Frontal cortex (tissue), 4 donors: ENCODE results near the gene RAB40C. TPM values are rescaled to one million over a fixed set of nuclear protein-coding genes. Genes with fewer than 3 reads are reported as not detected.

Source experiments
- DNase-seq, 2 donors: peaks; one replicate each; pipeline ENCODE4 v3.0.0; 2012; ENCODE audit warnings: low spot score in 2 of 2
- FAIRE-seq: peaks from 2 replicates; lab custom pipeline; 2012; peaks lifted over from hg19 to GRCh38; lab: Jason Lieb, UNC
- total RNA-seq: library from RNA; depleted of rRNA; stranded (reverse); fragments of >200 nt; gene quantifications from one replicate; pipeline ENCODE4 v1.2.3, GENCODE V29; 2014
- donor health status: control.
- donor health status: control.
- donor health status: control.

RAB40C gene
- total RNA-seq, 1 donor from 2014 or later, result 25.3 TPM

GRCh38 chr16:658679-659571, 69.1 kb downstream of the RAB40C start:
- FAIRE-seq (no peak), DNase-seq (no peak)

DNA sequence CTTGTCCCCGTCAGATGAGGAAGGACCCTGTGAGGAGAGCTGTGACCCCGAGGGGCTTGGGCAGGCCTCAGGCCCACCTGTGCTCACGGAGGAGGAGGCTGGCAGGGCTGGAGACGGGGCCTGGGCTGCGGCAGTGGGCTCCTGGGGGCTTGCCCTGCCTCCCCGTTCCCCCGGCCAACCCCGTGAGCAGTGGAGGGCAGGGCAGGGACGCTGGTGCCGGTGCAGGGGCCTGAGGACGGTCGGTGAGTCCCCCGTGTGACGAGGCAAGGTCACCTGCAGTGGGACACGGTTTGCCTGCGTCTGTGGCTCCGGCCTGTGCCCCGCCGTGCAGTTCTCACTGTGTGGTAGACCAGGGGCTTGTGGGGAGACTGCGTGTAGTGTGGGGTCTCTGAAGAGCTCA, 69.8 kb downstream of the RAB40C start:
- FAIRE-seq (no peak), DNase-seq (no peak)

DNA sequence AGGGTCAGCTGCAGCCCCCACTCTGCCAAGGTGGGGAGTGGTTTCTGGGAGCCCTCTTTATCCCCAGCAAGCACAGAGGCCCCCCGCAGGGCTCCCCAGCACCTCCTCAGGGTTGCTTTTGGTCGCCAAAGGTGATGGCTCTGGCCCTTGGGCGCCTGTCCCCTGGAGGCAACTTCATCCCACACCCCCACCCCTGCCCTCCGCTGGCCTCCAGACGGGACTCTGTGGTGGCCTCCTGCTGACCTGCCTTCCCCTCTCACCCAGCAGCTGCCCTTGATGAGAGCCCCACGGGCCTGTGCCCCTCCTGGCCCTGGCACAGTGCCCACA, 70.2 kb downstream of the RAB40C start:
- FAIRE-seq (no peak), DNase-seq (no peak)

DNA sequence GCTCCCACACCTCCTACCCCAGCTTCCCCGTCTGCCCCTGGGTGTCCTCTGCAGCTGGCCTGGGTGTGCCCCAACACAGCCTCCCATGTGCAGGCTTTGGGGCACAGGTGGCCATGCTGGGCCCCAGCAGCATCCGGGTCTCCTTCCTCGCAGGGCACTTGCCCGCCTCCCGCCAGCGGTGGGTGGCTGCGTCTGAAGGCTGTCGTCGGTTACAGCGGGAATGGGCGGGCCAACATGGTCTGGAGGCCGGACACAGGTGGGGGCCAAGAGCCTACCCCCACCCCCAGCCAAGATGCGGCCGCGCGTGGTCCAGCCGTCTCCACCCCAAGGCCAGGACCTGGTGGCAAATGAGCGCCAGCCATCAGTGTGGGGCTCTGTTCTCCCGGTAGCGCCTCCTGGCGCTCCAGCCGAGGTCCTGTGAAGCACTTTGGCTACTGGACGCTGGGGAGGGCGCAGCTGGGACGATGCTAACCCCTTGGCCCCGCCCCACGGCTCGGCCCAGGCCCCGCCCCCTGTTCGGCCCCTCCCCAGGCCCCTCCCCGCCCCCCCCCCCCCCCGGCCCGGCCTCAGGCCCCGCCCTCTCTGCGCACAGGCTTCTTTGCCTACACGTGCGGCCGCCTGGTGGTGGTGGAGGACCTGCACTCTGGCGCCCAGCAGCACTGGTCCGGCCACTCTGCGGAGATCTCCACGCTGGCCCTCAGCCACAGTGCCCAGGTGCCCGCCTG, 70.8 kb downstream of the RAB40C start:
- DNase-seq (peak; percentile 95 to 96), FAIRE-seq (no peak)

DNA sequence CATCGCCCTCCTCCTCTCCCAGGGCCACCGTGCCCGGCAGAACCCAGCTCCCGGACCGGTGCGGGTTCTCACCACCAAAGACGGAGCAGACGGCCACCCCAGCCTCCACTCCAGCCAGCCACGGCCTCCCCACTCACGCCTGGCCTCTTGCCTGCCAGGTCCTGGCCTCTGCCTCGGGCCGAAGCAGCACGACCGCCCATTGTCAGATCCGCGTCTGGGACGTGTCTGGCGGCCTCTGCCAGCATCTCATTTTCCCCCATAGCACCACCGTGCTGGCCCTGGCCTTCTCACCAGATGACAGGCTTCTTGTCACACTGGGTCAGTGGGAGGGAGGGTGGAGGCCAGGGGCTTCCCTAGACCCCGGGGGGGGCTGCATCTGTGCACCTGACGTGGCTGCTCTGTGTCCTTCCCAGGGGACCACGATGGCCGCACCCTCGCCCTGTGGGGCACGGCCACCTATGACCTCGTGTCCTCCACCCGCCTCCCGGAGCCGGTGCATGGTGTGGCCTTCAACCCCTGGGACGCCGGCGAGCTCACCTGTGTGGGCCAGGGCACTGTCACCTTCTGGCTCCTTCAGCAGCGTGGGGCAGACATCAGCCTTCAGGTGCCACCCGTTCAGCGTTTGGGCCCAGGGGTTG, 71.4 kb downstream of the RAB40C start:
- no peak for FAIRE-seq
- no peak for DNase-seq

DNA sequence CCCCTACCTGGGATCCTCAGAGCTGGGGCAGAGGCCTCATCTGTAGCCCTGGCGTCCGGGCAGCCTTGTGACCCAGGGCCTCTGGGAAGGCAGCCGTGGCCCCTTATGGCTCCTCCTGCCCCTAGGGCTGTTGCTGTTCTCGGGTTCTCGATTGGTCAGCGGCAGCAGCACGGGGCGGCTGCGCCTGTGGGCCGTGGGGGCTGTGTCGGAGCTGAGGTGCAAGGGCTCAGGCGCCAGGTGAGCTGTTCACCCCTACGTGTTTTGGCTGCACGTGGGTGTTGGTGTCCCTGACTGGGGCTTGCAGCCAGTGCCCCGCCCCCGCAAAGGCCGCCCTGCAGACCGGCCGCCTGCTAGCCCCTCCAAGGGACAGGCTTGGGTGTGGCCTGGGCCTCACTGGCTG, 72.2 kb downstream of the RAB40C start:
- no peak for FAIRE-seq
- DNase-seq, result no peak

GRCh38 chr16:662597-662996, 72.7 kb downstream of the RAB40C start:
- no peak for FAIRE-seq
- no peak for DNase-seq

DNA sequence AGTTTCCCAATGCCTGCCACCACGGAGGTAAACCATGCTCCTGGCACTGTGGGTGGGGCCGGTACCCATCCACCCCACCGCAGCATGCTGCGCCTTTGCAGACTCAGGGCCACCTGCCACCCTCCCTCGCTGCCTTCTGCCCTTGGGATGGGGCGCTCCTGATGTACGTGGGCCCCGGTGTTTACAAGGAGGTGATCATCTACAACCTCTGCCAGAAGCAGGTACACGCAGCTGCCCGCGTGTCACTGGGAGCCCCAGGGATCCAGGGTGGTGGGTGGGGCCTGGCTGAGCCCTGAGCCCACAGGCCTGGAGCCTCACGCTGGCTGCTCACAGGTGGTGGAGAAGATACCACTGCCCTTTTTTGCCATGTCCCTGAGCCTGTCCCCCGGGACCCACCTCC, 76.7 kb downstream of the RAB40C start:
- FAIRE-seq (no peak), DNase-seq (no peak)

- no peak for FAIRE-seq
- DNase-seq, result no peak
Observed at GRCh38 chr16:667113-667779, 77.4 kb downstream of the RAB40C start.

- DNase-seq, result peak; percentile 95
- no peak for FAIRE-seq
Observed at GRCh38 chr16:667780-668518, 78.1 kb downstream of the RAB40C start, which contains the start of gene RHOT2. RHOT2 (plus strand) TSS chr16:668132; CDS start chr16:668200, 68 bp downstream.

DNA sequence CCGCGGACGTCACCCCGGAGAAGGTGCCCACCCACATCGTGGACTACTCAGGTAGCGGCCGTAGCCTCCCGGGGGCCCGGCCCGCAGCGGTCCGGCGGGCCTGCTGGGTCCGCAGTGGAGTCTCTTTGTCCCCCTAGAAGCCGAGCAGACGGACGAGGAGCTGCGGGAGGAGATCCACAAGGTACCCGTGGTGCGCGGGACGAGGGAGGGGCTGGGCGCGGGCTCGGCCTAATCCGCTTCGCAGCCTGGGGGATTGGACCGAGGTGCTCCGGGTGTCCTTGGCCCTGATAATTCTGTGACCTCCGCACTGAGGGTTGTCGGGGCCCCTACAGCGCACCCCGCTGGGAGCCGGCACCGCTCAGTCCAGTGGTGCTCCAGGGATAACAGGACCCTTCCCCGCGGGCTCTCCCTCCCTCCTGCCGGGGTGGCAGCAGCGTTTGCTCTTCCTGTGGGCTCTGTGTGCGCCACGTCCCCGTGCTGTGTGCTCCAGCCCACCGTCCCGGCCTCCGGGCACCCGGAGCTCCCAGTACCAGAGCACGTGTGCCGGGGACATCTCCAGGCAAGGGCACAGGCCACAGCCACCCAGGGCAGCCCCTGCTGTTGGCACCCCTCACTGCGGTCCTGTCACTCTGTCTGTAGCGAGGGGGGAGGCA, 78.8 kb downstream of the RAB40C start:
- DNase-seq (no peak), FAIRE-seq (no peak)

DNA sequence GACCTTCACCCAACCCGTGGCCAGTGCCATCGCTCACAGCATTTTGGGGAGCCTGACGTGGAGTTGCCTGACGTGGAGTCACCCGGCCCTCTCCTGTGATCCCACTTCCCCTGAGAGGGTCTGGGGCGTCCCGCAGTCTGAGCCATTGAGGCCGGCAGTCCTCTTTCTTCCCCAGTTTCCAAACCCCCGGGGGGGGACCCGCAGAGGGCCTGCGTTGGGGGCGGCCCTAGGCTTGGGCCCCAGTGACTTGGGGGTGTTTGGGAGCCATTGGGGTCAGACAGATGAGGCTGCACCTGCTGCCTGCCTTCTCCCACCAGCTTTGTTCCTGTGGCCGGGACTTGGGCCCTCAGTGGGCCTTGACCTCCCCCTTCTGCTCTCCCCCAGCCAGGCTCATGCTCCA, 79.8 kb downstream of the RAB40C start:
- no peak for FAIRE-seq
- DNase-seq, result no peak

GRCh38 chr16:670485-671352, 80.9 kb downstream of the RAB40C start:
- no peak for FAIRE-seq
- DNase-seq, result no peak

DNA sequence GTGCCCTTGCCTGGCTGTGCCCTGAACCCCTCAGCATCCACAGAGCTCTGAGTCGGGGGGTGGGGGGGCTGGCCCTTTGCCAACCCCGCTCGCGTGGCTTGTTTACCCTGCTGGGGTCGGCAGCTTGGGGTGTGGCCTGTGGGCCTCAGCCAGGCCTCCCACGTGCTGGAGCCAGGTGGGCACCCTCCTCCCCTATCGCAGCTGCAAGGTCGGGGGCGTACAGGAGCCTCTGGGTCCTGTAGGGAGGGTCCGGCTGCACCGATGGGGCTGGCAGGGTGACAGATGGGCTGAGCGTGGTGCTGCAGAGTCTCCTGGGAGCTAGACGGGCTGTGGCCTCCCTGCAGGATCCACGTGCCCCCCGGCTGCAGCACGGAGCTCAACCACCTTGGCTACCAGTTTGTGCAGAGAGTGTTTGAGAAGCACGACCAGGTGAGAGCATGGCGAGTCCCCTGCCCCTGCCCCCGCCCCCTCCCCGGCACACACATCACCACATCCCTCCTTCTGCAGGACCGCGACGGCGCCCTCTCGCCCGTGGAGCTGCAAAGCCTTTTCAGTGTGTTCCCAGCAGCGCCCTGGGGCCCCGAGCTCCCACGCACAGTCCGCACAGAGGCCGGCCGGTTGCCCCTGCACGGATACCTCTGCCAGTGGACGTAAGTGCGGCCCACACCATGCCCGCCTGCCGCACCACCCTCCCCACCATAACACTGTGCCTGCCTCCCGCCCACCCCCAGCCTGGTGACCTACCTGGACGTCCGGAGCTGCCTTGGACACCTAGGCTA, 81.7 kb downstream of the RAB40C start:
- no peak for FAIRE-seq
- no peak for DNase-seq

- FAIRE-seq (no peak), DNase-seq (no peak)
Observed at GRCh38 chr16:672371-672770, 82.5 kb downstream of the RAB40C start.

GRCh38 chr16:672851-673250, 83.0 kb downstream of the RAB40C start:
- FAIRE-seq, result no peak
- no peak for DNase-seq

DNA sequence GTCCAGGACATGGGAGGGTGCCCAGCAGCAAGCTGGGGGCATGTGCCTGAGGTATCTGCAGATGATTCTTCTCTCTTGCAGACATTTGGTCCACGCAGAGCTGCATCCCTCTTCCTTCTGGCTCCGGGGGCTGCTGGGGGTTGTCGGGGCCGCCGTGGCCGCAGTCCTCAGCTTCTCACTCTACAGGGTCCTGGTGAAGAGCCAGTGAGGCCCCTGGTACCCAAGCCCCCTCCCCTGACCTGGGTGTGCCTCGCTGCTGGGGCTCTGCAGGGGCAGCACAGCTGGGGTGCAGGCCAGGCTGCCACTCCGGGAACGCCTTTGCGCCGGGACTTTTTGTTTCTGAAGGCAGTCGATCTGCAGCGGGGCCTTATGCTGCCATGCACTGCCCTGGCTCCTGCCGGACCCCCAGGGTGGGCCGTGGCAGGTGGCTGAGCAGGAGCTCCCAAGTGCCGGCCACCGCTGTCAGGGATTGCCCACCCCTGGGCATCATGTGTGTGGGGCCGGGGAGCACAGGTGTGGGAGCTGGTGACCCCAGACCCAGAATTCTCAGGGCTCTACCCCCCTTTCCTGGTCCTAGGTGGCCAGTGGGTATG, 83.6 kb downstream of the RAB40C start:
- DNase-seq, result no peak
- no peak for FAIRE-seq
